HepG2 (cell line): ENCODE data around the gene ANG. TPM values are rescaled to one million over a fixed set of nuclear protein-coding genes. Genes with fewer than 3 reads are reported as not detected.
A peak's percentile ranks its signal among the peaks of the same experiment; 100 is the strongest.

Source experiments
- ARID2 ChIP-seq: sonication (generic); formaldehyde crosslinking; IDR thresholded peaks from 2 replicates; pipeline ENCODE4 v1.8.1; 2022; ENCODE audit warnings: mild to moderate bottlenecking, missing genetic modification reagents, borderline replicate concordance
- ATRX ChIP-seq: sonication (generic); formaldehyde crosslinking; IDR thresholded peaks from 2 replicates; pipeline ENCODE4 v1.4.0; 2020; ENCODE audit warnings: missing genetic modification reagents, borderline replicate concordance
- FOXJ3 ChIP-seq: sonication (generic); formaldehyde crosslinking; IDR thresholded peaks from 2 replicates; pipeline ENCODE4 v1.4.0; 2020; ENCODE audit warnings: missing genetic modification reagents, mild to moderate bottlenecking, borderline replicate concordance
- GATAD1 ChIP-seq: IDR thresholded peaks from 2 replicates; pipeline ENCODE4 v1.6.1; 2016; ENCODE audit warnings: missing genetic modification reagents, missing compliant biosample characterization
- GLI4 ChIP-seq: sonication (generic); formaldehyde crosslinking; IDR thresholded peaks from 2 replicates; pipeline ENCODE4 v1.5.1; 2020; ENCODE audit warnings: missing genetic modification reagents, mild to moderate bottlenecking, moderate library complexity, borderline replicate concordance
- HOXA3 ChIP-seq: sonication (generic); formaldehyde crosslinking; IDR thresholded peaks from 2 replicates; pipeline ENCODE4 v1.5.0; 2020; ENCODE audit warnings: missing genetic modification reagents
- HOXA5 ChIP-seq: sonication (generic); formaldehyde crosslinking; IDR thresholded peaks from 2 replicates; pipeline ENCODE4 v1.4.0; 2020; ENCODE audit warnings: missing genetic modification reagents
- JUN ChIP-seq: sonication (generic); formaldehyde crosslinking; IDR thresholded peaks from 2 replicates; pipeline ENCODE4 v1.4.0; 2020; ENCODE audit warnings: mild to moderate bottlenecking, missing genetic modification reagents
- NFYB ChIP-seq: sonication (generic); formaldehyde crosslinking; IDR thresholded peaks from 2 replicates; pipeline ENCODE4 v1.4.0; 2020; ENCODE audit warnings: missing genetic modification reagents
- PAF1 ChIP-seq: IDR thresholded peaks from 2 replicates; pipeline ENCODE4 v1.6.1; 2016; ENCODE audit warnings: missing genetic modification reagents, missing compliant biosample characterization
- POLR2G ChIP-seq: fragments of 200-400 bp; formaldehyde crosslinking; IDR thresholded peaks from 2 replicates; pipeline ENCODE4 v1.6.1; 2018; ENCODE audit warnings: mild to moderate bottlenecking, low read depth, low read length, moderate library complexity
- RFX3 ChIP-seq: IDR thresholded peaks from 2 replicates; pipeline ENCODE4 v1.6.1; 2016; ENCODE audit warnings: missing biosample characterization, missing genetic modification reagents
- SP2 ChIP-seq: sonication (generic); formaldehyde crosslinking; IDR thresholded peaks from 2 replicates; pipeline ENCODE4 v1.5.1; 2020; ENCODE audit warnings: mild to moderate bottlenecking, missing genetic modification reagents
- SRSF9 ChIP-seq: fragments of 200-400 bp; formaldehyde crosslinking; IDR thresholded peaks from 2 replicates; pipeline ENCODE4 v1.6.1; 2018; ENCODE audit warnings: borderline replicate concordance, mild to moderate bottlenecking, low read depth, low read length; ENCODE audit not compliant: insufficient read depth, poor library complexity, severe bottlenecking
- TP53 ChIP-seq: sonication (generic); formaldehyde crosslinking; conservative IDR thresholded peaks from 2 replicates; pipeline ENCODE4 v1.4.0; 2020; ENCODE audit warnings: missing genetic modification reagents
- TRIM22 ChIP-seq: fragments of 450-650 bp; IDR thresholded peaks from 2 replicates; pipeline ENCODE4 v1.6.1; 2017
- ZEB1 ChIP-seq: IDR thresholded peaks from 2 replicates; pipeline ENCODE4 v1.6.1; 2012; ENCODE audit warnings: mild to moderate bottlenecking, low read depth, inconsistent platforms; ENCODE audit not compliant: insufficient replicate concordance
- ZFP1 ChIP-seq: IDR thresholded peaks from 2 replicates; pipeline ENCODE4 v1.6.1; 2016
- ZFP91 ChIP-seq: sonication (generic); formaldehyde crosslinking; IDR thresholded peaks from 2 replicates; pipeline ENCODE4 v1.9.0; 2022; ENCODE audit warnings: missing genetic modification reagents, mild to moderate bottlenecking, borderline replicate concordance
- ZFY ChIP-seq: sonication (generic); formaldehyde crosslinking; IDR thresholded peaks from 2 replicates; pipeline ENCODE4 v1.4.0; 2020; ENCODE audit warnings: missing genetic modification reagents
- ZNF367 ChIP-seq: sonication (generic); formaldehyde crosslinking; IDR thresholded peaks from 2 replicates; pipeline ENCODE4 v1.4.0; 2020; ENCODE audit warnings: missing genetic modification reagents, borderline replicate concordance
- ZNF503 ChIP-seq: sonication (generic); formaldehyde crosslinking; IDR thresholded peaks from 2 replicates; pipeline ENCODE4 v1.4.0; 2020; ENCODE audit warnings: missing genetic modification reagents
- ZNF580 ChIP-seq: IDR thresholded peaks from 2 replicates; pipeline ENCODE4 v1.6.1; 2016; ENCODE audit warnings: low read depth, borderline replicate concordance
- ZNF770 ChIP-seq: sonication (generic); formaldehyde crosslinking; IDR thresholded peaks from 2 replicates; pipeline ENCODE4 v1.5.0; 2020; ENCODE audit warnings: mild to moderate bottlenecking, missing genetic modification reagents
- polyA plus RNA-seq, 8 experiments: library from polyadenylated mRNA; depleted of rRNA in 3 of 8; stranded (reverse) in 7 of 8; unstranded in 1 of 8; fragments of >200 nt; fragmentation: Illumina TruSeq in 4 of 8; extraction: Trizol in 4 of 8; gene quantifications; 2 replicates each; pipeline versions ENCODE4 v1.2.1 to v1.2.3, GENCODE V29; 2011 to 2016; ENCODE audit warnings: low read depth in 4 of 8, missing spikeins in 1 of 8, mixed read lengths in 1 of 8; ENCODE audit not compliant: insufficient read depth in 1 of 8
- total RNA-seq, 5 experiments: library from RNA; depleted of rRNA; stranded (reverse); fragments of >200 nt; fragmentation: Illumina TruSeq; extraction: Trizol; gene quantifications; 2 replicates each; pipeline ENCODE4 v1.2.3, GENCODE V29; 2016; ENCODE audit warnings: low read depth in 1 of 5

ANG gene
- total and polyA plus RNA-seq, 2 of the 13 experiments (the other 11 are each of a cell fraction or from before 2014, with no cell fraction given): 83.6 to 401 TPM

- 0 out of 2 replicates have a peak, but pooled peaks have one; percentile 20 for TF ChIP-seq ZNF503 (CRISPR knock-in tag)
- TF ChIP-seq SP2: no peak
- peak; percentile 17; the same call in 1 of the 2 replicates for TF ChIP-seq GLI4 (CRISPR knock-in tag)
- TF ChIP-seq ATRX: no peak
- no peak for TF ChIP-seq TRIM22
- no peak for TF ChIP-seq ARID2 (CRISPR knock-in tag)
- TF ChIP-seq ZFY: peak; percentile 64
- no peak for TF ChIP-seq NFYB (CRISPR knock-in tag)
- TF ChIP-seq SRSF9: no peak
- no peak for TF ChIP-seq JUN (CRISPR knock-in tag)
- no peak for TF ChIP-seq RFX3 (CRISPR knock-in tag)
- no peak for TF ChIP-seq ZNF580
- TF ChIP-seq PAF1 (CRISPR knock-in tag): no peak
- no peak for TF ChIP-seq ZNF770 (CRISPR knock-in tag)
- TF ChIP-seq POLR2G: peak; percentile 23
- no peak for TF ChIP-seq TP53
- TF ChIP-seq ZFP1 (CRISPR knock-in tag): no peak
- 0 out of 2 replicates have a peak, but pooled peaks have one; percentile 31 for TF ChIP-seq HOXA5 (CRISPR knock-in tag)
- no peak for TF ChIP-seq ZFP91 (CRISPR knock-in tag)
- no peak for TF ChIP-seq GATAD1
- TF ChIP-seq ZNF367 (CRISPR knock-in tag): no peak
- TF ChIP-seq ZEB1: no peak
- no peak for TF ChIP-seq FOXJ3 (CRISPR knock-in tag)
- no peak for TF ChIP-seq HOXA3 (CRISPR knock-in tag)
Measured at GRCh38 chr14:20684662-20685456, 3.7 kb upstream of the ANG start (continued).
